HG03135 (cell line): ENCODE data around the gene MTHFD1L.

ENCODE experiments used
- ATAC-seq: cut with Tn5 transposase; IDR thresholded peaks from one replicate; pipeline ENCODE4 v1.9.1; 2021; ENCODE audit warnings: mild to moderate bottlenecking, moderate library complexity; ENCODE audit not compliant: unreplicated experiment

Gene MTHFD1L

GRCh38 chr6:151143806-151144205 is 278.3 kb downstream of the MTHFD1L start:
- ATAC-seq, result no peak

- no peak for ATAC-seq
These were observed 281.8 kb downstream of the MTHFD1L start for GRCh38 chr6:151147118-151147832.

- ATAC-seq, result no peak
These were observed 282.6 kb downstream of the MTHFD1L start for GRCh38 chr6:151148111-151148510.

GRCh38 chr6:151149793-151150192 is 284.3 kb downstream of the MTHFD1L start:
- no peak for ATAC-seq
